Adrenal gland (tissue), 12 donors: ENCODE data around the gene FBN3. TPM values are rescaled to one million over a fixed set of nuclear protein-coding genes. Genes with fewer than 3 reads are reported as not detected.

Experiments used
- DNase-seq, 7 donors: peaks; one replicate each; pipeline ENCODE4 v3.0.0-alpha.2; 2019 to 2020
- H3K27ac ChIP-seq, 5 donors: fragments of 200-600 bp; sonication (generic) in 4 of 5; 1 replicate in 3 of 5; 2 replicates in 2 of 5; pipeline versions ENCODE4 v1.5.1 to v1.8.0; 2016 to 2020; ENCODE audit warnings: mild to moderate bottlenecking in 1 of 5
- H3K27me3 ChIP-seq: fragments of 200-600 bp; 2 replicates; pipeline ENCODE4 v1.8.0; 2021
- H3K36me3 ChIP-seq, 2 donors: fragments of 200-600 bp; replicated peaks in 1 of 2; 1 replicate in 1 of 2; 2 replicates in 1 of 2; pipeline versions ENCODE4 v1.5.1 to v1.8.0; 2018 to 2022
- H3K4me1 ChIP-seq, 2 donors: fragments of 200-600 bp; replicated peaks in 1 of 2; 1 replicate in 1 of 2; 2 replicates in 1 of 2; pipeline versions ENCODE4 v1.5.1 to v1.8.0; 2018 to 2021
- H3K4me3 ChIP-seq, 4 donors: fragments of 200-600 bp; sonication (generic) in 3 of 4; one replicate each; pipeline ENCODE4 v1.5.1; 2016 to 2018
- H3K9me3 ChIP-seq, 3 donors: fragments of 200-600 bp; sonication (generic) in 1 of 3; replicated peaks in 1 of 3; 1 replicate in 2 of 3; 2 replicates in 1 of 3; pipeline versions ENCODE4 v1.5.1 to v1.8.0; 2016 to 2021
- POLR2A ChIP-seq, 2 donors: fragments of 450-650 bp; IDR thresholded peaks; one replicate each; pipeline ENCODE4 v1.6.1; 2017; ENCODE audit warnings: antibody characterized with exemption in 2 of 2, mild to moderate bottlenecking in 2 of 2, moderate library complexity in 1 of 2
- WGBS, 4 donors: extraction: QIAGEN DNeasy Blood & Tissue Kit in 2 of 4; methylation state at CpG; one replicate each; pipeline versions ENCODE4 v1.1.5 to v1.1.7; 2013 to 2017; 5-methylcytosine and 5-hydroxymethylcytosine counted together
- intact Hi-C, 2 donors: fragments of 100-400 bp; cut with DNase I; formaldehyde crosslinking; loops; one replicate each; pipeline versions ENCODE4 v1.14.1 to v1.15.0; 2022 to 2023
- polyA plus RNA-seq, 3 donors: library from polyadenylated mRNA; stranded (reverse); fragments of 200-250 nt in 2 of 3; fragments of 350-450 nt in 1 of 3; fragmentation: Illumina TruSeq in 1 of 3; extraction: RNeasy Lipid Tissue Mini Kit (QIAGEN cat#74804) in 1 of 3; gene quantifications; one replicate each; pipeline ENCODE4 v1.2.3, GENCODE V29; 2013 to 2014
- total RNA-seq, 9 donors: library from RNA; depleted of rRNA in 4 of 9; stranded (reverse); fragments of >200 nt in 4 of 9; fragments of 120-200 nt in 1 of 9; fragmentation: NEBNext Ultra II Directional in 1 of 9; extraction: Animal tissue kit (Norgen Biotek cat#: 25700) in 1 of 9; gene quantifications; one replicate each; pipeline versions ENCODE4 v1.1.0 to v1.2.4, GENCODE V29; 2013 to 2023
- TF ChIP-seq, protein P1 (sequence below), 6 experiments: fragments of 450-650 bp in 4 of 6; fragments of 200-600 bp in 2 of 6; sonication (generic) in 1 of 6; IDR thresholded peaks; 1 replicate in 5 of 6; 2 replicates in 1 of 6; pipeline versions ENCODE4 v1.5.1 to v1.8.0; 2016 to 2021; ENCODE audit warnings: antibody characterized with exemption in 6 of 6, mild to moderate bottlenecking in 2 of 6, moderate library complexity in 1 of 6
- donor health status: healthy with polysubstance abuse.
- donor health status: Bipolar disorder and iron deficiency.
- donor health status: DM: yes; HTN: yes; CAD: no.
- donor health status: DM: no; HTN: no; CAD: no.
- donor health status: DM: no; HTN: no; CAD: no.
- donor health status: DM: yes; HTN: yes; CAD: no.

Gene FBN3
- total and polyA plus RNA-seq, 12 donors: 0.03 to 0.64 (median 0.16) TPM; not detected in 8

DNA sequence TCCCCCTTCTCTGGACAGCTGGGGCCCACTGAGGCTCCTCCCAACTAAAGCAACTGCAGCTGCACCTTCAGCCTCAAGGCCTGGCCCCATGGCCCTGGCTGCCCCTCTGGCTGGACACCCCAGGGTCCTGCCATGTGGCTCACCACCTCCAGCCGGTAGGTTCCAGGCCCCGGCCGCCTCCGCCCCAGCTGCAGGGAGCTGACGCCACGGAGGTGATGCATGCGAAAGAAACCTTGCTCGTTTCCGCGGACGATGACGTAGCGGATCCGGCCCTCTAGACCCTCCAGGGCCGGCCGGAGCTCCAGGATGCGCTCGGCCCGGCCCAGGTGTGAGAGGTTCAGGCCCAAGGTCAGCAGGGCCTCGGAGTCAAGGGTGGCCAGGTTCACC lies 83.5 kb downstream of the FBN3 start:
- peaks cover 0 to 9% (median 0%) of the 10 kb centered on the region in 3 donors for H3K9me3 ChIP-seq
- H3K4me1 ChIP-seq: no peaks in the 10 kb centered on the region
- no peak overlapping the region for H3K27ac ChIP-seq
- TF ChIP-seq, protein P1, sequence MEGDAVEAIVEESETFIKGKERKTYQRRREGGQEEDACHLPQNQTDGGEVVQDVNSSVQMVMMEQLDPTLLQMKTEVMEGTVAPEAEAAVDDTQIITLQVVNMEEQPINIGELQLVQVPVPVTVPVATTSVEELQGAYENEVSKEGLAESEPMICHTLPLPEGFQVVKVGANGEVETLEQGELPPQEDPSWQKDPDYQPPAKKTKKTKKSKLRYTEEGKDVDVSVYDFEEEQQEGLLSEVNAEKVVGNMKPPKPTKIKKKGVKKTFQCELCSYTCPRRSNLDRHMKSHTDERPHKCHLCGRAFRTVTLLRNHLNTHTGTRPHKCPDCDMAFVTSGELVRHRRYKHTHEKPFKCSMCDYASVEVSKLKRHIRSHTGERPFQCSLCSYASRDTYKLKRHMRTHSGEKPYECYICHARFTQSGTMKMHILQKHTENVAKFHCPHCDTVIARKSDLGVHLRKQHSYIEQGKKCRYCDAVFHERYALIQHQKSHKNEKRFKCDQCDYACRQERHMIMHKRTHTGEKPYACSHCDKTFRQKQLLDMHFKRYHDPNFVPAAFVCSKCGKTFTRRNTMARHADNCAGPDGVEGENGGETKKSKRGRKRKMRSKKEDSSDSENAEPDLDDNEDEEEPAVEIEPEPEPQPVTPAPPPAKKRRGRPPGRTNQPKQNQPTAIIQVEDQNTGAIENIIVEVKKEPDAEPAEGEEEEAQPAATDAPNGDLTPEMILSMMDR (IDR thresholded peaks at IDR 0.05): no peak
- no peak for TF ChIP-seq POLR2A (IDR thresholded peaks at IDR 0.05)
- no peak for DNase-seq
- H3K36me3 ChIP-seq: no peaks in the 10 kb centered on the region
- WGBS, 4 donors: 92 to 95% (median 94%) methylated on average over 20 of the region's 20 CpGs
- no peak overlapping the region for H3K4me3 ChIP-seq
- H3K27me3 ChIP-seq: no peaks in the 10 kb centered on the region
- intact Hi-C loops: no loop called here

- Histone ChIP-seq H3K27me3 (no peaks in the 10 kb centered on the region), H3K4me1 (no peaks in the 10 kb centered on the region), H3K36me3 (no peaks in the 10 kb centered on the region), H3K4me3 (no peak overlapping the region), H3K27ac (no peak overlapping the region), H3K9me3 (peaks cover 0 to 9% (median 0%) of the 10 kb centered on the region in 3 donors)
- no peak for DNase-seq
- TF ChIP-seq POLR2A (IDR thresholded peaks at IDR 0.05): no peak
- TF ChIP-seq, protein P1 (IDR thresholded peaks at IDR 0.05): no peak
- WGBS, 4 donors: 79 to 82% (median 82%) methylated on average over 18 to 24 of the region's 24 CpGs
- intact Hi-C loops: no loop called here
These were observed 84.2 kb downstream of the FBN3 start for GRCh38 chr19:8064911-8065874.

DNA sequence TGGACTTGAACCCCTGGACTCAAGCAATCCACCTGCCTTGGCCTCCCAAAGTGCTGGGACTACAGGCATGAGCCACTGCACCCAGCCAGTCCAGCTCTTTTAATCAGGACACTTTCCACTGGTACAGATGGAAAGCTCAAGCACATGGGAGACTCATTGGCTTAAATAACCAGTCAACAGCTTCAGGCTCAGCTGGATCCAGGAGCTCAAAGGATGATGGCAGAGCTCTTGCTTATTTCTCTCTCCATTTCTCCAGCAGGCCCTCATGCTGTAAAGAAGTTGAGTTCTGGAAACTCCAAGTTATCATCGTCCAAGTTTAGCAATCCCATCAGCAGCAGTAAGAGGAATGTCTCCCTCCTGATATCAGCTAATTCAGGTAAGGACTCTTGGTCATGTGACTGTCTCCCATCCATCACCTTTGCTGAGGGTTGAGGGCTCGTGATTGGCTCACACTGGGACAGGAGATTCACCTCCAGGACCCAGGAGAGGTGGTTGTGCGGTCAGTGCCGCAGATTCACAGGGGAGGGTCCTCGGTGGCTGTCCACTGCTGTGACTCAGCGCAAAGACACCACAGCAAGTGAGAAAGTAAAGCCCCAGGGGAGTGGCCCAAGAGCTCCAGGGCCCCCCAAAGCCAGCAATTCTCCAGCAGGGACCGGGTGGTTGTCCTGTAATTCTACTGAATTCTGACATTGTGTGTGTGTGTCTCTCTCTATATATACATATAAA lies 91.7 kb downstream of the FBN3 start:
- Histone ChIP-seq H3K36me3 (no peaks in the 10 kb centered on the region), H3K9me3 (no peaks in the 10 kb centered on the region), H3K27me3 (no peaks in the 10 kb centered on the region), H3K27ac (no peak overlapping the region), H3K4me1 (no peaks in the 10 kb centered on the region), H3K4me3 (no peak overlapping the region)
- TF ChIP-seq POLR2A (IDR thresholded peaks at IDR 0.05): no peak
- TF ChIP-seq, protein P1 (IDR thresholded peaks at IDR 0.05): no peak
- intact Hi-C loops: no loop called here
- WGBS, 4 donors: 71 to 81% (median 77%) methylated on average over 6 to 7 of the region's 7 CpGs
- no peak for DNase-seq

DNA sequence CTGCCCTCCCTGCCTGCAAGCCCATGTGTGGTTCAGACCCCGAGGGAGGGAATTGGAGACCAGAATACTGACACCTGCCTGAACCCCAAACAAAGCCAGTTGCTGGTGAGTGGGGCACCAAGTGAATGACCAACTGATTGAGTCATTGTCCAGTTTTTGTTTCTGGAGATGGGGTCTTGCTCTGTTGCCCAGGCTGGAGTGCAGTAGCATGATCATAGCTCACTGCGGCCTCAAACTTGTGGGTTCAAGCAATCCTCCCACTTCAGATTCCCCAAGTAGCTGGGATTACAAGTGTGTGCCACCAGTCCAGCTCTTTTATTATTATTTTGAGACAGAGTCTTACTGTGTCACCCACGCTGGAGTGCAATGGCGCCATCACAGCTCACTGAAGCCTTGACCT lies 92.9 kb downstream of the FBN3 start:
- no peaks in the 10 kb centered on the region for H3K27me3 ChIP-seq
- no peak for TF ChIP-seq POLR2A (IDR thresholded peaks at IDR 0.05)
- TF ChIP-seq, protein P1 (IDR thresholded peaks at IDR 0.05): no peak
- no peaks in the 10 kb centered on the region for H3K4me1 ChIP-seq
- intact Hi-C loops: no loop called here
- no peak for DNase-seq
- no peak overlapping the region for H3K4me3 ChIP-seq
- H3K9me3 ChIP-seq: no peaks in the 10 kb centered on the region
- H3K36me3 ChIP-seq: no peaks in the 10 kb centered on the region
- WGBS, 4 donors: 88 to 94% (median 90%) methylated on average over 3 to 4 of the region's 4 CpGs
- H3K27ac ChIP-seq: no peak overlapping the region
